NT2/D1 (cell line): ENCODE results near the gene PRICKLE2.

Experiments used
- DNase-seq: peaks from one replicate; pipeline ENCODE4 v3.0.0-alpha.2; 2011; ENCODE audit warnings: low read depth, low spot score
- H3K27me3 ChIP-seq: 2 replicates; pipeline ENCODE4 v1.6.0; 2011; ENCODE audit warnings: mild to moderate bottlenecking; ENCODE audit not compliant: insufficient read length, insufficient read depth
- H3K36me3 ChIP-seq: 2 replicates; pipeline ENCODE4 v1.6.1; 2011; ENCODE audit warnings: mild to moderate bottlenecking, low read length, mixed read lengths; ENCODE audit not compliant: insufficient read depth, insufficient read length
- H3K4me1 ChIP-seq: 2 replicates; pipeline ENCODE4 v1.5.1; 2011; ENCODE audit not compliant: insufficient read depth, insufficient read length
- H3K4me3 ChIP-seq: 2 replicates; pipeline ENCODE4 v1.5.1; 2011; ENCODE audit warnings: low read depth; ENCODE audit not compliant: insufficient read length
- H3K9ac ChIP-seq: 2 replicates; pipeline ENCODE4 v1.6.0; 2011; ENCODE audit warnings: low read depth; ENCODE audit not compliant: insufficient read length
- H3K9me3 ChIP-seq: 2 replicates; pipeline ENCODE4 v1.5.1; 2011; ENCODE audit warnings: mild to moderate bottlenecking, low read length; ENCODE audit not compliant: insufficient read depth
- SUZ12 ChIP-seq: IDR thresholded peaks from 2 replicates; pipeline ENCODE4 v1.6.1; 2011; ENCODE audit not compliant: insufficient read length, insufficient read depth; ENCODE audit errors: extremely low read depth
- YY1 ChIP-seq: IDR thresholded peaks from 2 replicates; pipeline ENCODE4 v1.6.1; 2011; ENCODE audit not compliant: insufficient read length, insufficient read depth
- ZNF274 ChIP-seq: IDR thresholded peaks from 2 replicates; pipeline ENCODE4 v1.6.1; 2011; ENCODE audit warnings: mild to moderate bottlenecking, low read depth, low read length

Gene PRICKLE2

DNA sequence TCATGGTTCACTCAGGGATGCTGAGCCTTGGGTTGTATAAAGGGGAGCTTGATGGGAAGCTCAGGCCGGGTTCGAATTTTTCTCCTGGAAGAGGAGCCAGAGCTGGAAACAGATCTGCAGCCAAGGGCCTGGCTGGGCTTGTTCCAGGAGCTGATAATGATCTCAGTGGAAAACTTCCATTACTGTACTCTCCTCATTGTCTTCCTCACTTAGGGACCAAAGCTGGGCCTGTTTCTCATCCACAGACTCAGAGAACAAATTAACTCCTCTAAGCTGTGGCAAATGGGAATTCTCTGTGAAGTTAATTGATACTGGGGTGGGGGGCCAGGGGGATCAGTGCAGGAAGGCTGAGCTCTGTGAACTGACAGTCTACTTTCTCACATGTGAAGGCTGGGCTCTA is 92.0 kb downstream of the PRICKLE2 start:
- DNase-seq, result no peak
- Histone ChIP-seq H3K4me3 (no peak overlapping the region), H3K36me3 (peaks cover 47% of the 10 kb centered on the region), H3K4me1 (no peaks in the 10 kb centered on the region), H3K9ac (no peak overlapping the region), H3K27me3 (no peaks in the 10 kb centered on the region), H3K9me3 (no peaks in the 10 kb centered on the region)
- TF ChIP-seq YY1 (no peak), SUZ12 (no peak), ZNF274 (no peak)

DNA sequence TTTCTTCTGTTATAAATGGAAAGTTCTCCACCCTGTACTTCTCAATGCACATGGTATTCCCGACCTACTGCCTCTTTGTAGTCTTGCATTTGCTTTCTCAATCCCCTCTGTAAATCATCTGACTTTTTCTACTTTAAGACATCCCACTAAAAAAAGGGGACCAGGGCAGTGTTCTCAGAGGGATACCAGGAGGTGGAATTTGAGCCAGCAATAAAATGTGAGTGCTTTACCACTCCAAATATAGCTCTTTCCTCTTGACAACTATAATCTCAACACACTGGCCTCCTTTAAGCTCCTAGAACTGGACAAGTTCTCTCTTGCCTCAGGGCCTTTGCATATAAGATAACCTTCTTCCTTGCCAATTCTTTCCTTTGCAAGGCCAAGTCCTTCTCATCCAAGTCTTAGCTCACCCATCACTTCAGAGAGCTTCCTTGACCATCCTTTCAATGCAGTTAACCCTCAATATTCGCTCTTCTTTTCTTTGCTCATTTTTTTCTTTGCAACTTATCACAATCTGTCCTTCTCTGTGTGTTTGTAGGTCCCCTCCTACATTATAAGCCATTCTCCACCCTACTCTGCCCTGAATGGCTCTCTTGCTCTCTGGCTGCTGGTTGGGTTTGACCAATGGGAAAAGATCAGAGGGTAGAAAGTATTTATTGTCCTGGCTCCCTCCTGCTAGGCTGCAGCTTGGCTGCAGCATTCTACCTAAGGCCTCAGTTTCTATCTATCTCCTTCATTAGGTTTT is 93.4 kb downstream of the PRICKLE2 start:
- no peak for DNase-seq
- H3K9me3 ChIP-seq, result no peaks in the 10 kb centered on the region
- H3K4me3 ChIP-seq, result no peak overlapping the region
- H3K27me3 ChIP-seq, result no peaks in the 10 kb centered on the region
- H3K4me1 ChIP-seq, result no peaks in the 10 kb centered on the region
- H3K36me3 ChIP-seq, result peaks cover 47% of the 10 kb centered on the region
- no peak overlapping the region for H3K9ac ChIP-seq
- no peak for TF ChIP-seq SUZ12
- TF ChIP-seq ZNF274, result no peak
- no peak for TF ChIP-seq YY1

DNA sequence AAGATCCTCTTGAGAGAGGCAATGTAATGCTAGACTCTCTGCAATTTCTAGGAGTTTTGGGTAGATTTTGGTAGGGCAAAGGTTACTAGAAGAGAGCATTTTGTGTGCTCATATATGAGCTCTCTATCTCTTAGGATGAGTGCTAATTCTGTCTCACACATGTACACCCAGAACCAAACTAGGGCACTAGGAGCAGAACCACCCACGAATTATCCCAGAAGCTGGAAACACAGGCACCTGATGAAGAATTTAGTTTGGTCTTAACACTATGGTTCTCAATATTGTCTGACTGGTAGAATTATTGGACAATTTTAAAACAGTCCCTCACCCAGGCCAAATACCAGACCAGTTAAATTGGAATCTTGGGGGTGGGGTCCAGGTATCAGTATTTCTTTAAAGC is 94.8 kb downstream of the PRICKLE2 start:
- H3K9ac ChIP-seq, result no peak overlapping the region
- H3K9me3 ChIP-seq, result no peaks in the 10 kb centered on the region
- TF ChIP-seq YY1 (no peak), ZNF274 (no peak), SUZ12 (no peak)

DNA sequence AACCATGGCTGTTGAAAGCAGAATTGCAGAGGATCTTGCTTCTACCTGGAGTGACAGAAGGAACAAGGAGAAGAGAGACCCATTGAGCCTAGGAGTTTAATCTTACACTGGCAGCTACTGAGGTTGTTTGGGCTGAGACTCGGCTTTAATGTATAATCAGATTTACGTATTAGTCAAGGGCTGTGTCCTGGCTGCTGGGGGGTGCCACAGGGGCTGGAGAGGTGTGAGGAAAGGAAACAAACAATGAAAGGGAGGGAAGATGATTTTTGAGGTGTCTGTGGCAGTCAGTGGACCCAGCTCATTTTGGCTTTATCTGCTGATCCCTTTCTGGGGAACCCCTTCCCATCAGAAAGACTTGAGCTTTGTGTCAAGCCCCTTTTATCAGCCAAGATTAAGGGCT is 95.7 kb downstream of the PRICKLE2 start:
- DNase-seq, result no peak
- H3K9me3 ChIP-seq, result no peaks in the 10 kb centered on the region
- no peak overlapping the region for H3K4me3 ChIP-seq
- TF ChIP-seq ZNF274, result no peak
- no peak for TF ChIP-seq SUZ12
- TF ChIP-seq YY1, result no peak
- no peaks in the 10 kb centered on the region for H3K4me1 ChIP-seq
- no peaks in the 10 kb centered on the region for H3K27me3 ChIP-seq
- H3K36me3 ChIP-seq, result peaks cover 39% of the 10 kb centered on the region
- H3K9ac ChIP-seq, result no peak overlapping the region

More for the DNA sequence above, 94.8 kb downstream of the PRICKLE2 start:
- Histone ChIP-seq H3K36me3 (peaks cover 41% of the 10 kb centered on the region), H3K4me1 (no peaks in the 10 kb centered on the region), H3K4me3 (no peak overlapping the region), H3K27me3 (no peaks in the 10 kb centered on the region)
- DNase-seq, result no peak

DNA sequence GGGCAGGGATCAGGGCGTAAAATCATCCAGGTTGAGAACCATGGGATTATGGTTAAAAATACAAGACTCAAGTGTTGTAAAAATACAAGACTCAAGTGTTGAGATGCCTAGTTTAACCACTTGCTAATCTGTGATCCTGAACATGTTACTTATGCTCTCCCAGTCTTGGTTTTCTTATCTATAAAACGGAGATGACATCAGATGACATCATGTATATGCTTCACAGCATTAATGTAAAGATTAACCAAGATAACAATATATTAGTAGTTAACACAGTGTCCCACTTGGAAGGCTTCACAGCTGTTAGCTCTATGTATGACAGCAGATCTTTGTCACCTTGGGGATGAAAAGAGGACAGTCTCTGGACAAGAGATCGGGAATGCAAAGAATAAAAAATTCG is 96.2 kb downstream of the PRICKLE2 start:
- no peaks in the 10 kb centered on the region for H3K27me3 ChIP-seq
- H3K4me1 ChIP-seq, result no peaks in the 10 kb centered on the region
- DNase-seq, result no peak
- H3K9me3 ChIP-seq, result no peaks in the 10 kb centered on the region
- peaks cover 36% of the 10 kb centered on the region for H3K36me3 ChIP-seq
- H3K9ac ChIP-seq, result no peak overlapping the region
- H3K4me3 ChIP-seq, result no peak overlapping the region
- TF ChIP-seq ZNF274, result no peak
- no peak for TF ChIP-seq SUZ12
- TF ChIP-seq YY1, result no peak

DNA sequence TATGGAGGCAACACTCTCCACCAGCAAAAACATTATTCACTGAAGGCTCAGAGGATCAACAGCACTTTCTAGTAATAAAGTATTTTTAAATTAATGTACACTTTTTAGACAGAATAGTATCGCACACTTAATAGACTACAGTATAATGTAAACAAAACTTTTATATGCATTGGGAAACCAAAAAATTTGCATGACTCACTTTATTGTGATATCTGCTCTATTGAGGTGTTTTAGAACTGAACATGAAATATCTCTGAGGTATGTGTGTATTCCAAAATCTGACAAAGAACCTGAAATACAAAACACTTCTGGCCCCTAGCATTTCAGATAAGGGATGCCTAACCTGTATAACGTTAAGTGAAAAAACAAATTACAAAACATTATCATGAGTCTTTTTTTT is 99.7 kb downstream of the PRICKLE2 start:
- peaks cover 26% of the 10 kb centered on the region for H3K36me3 ChIP-seq
- H3K4me1 ChIP-seq, result no peaks in the 10 kb centered on the region
- TF ChIP-seq ZNF274 (no peak), SUZ12 (no peak), YY1 (no peak)
- no peak for DNase-seq
- H3K9me3 ChIP-seq, result no peaks in the 10 kb centered on the region
- H3K9ac ChIP-seq, result no peak overlapping the region
- no peaks in the 10 kb centered on the region for H3K27me3 ChIP-seq
- H3K4me3 ChIP-seq, result no peak overlapping the region

DNA sequence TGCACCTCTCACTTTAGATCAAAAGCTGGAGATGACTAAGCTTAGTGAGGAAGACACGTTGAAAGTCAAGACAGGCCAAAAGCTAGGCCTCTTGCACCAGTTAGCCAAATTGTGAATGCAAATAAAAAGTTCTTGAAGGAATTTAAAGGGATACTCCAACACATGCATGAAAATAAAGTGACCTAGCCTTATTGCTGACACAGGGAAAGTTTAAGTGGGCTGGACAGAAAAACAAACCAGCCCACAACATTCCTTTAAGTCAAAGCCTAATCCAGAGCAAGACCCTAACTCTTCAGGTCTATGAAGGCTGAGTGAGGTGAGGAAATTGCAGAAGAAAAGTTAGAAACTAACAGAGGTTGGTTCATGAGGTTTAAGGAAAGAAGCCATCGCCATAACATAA is 101.3 kb downstream of the PRICKLE2 start:
- Histone ChIP-seq H3K36me3 (peaks cover 28% of the 10 kb centered on the region), H3K4me1 (no peaks in the 10 kb centered on the region), H3K9ac (no peak overlapping the region), H3K4me3 (no peak overlapping the region), H3K9me3 (no peaks in the 10 kb centered on the region; the same call in 1 of the 2 replicates), H3K27me3 (no peaks in the 10 kb centered on the region)
- TF ChIP-seq YY1, result no peak
- no peak for TF ChIP-seq SUZ12
- no peak for TF ChIP-seq ZNF274
- DNase-seq, result no peak
